Pons (tissue), 1 donor: ENCODE measurements around the gene JPT1.

Source experiments
- DNase-seq: peaks from one replicate; pipeline ENCODE4 v3.0.0-alpha.2; 2016; ENCODE audit warnings: low spot score

JPT1 gene

GRCh38 chr17:75103601-75104554 is 50.4 kb downstream of the JPT1 start:
- no peak for DNase-seq

GRCh38 chr17:75102385-75102821 is 51.9 kb downstream of the JPT1 start:
- no peak for DNase-seq

GRCh38 chr17:75099881-75100595 is 54.3 kb downstream of the JPT1 start:
- DNase-seq: no peak

GRCh38 chr17:75098861-75099260 is 55.5 kb downstream of the JPT1 start:
- no peak for DNase-seq

GRCh38 chr17:75097865-75098264 is 56.4 kb downstream of the JPT1 start:
- no peak for DNase-seq

- DNase-seq: peak; percentile 45
These were observed 58.2 kb downstream of the JPT1 start for GRCh38 chr17:75096082-75096625.

GRCh38 chr17:75094871-75095399 is 59.4 kb downstream of the JPT1 start:
- no peak for DNase-seq

GRCh38 chr17:75093548-75094158 is 60.7 kb downstream of the JPT1 start:
- no peak for DNase-seq

GRCh38 chr17:75091855-75092327 is 62.4 kb downstream of the JPT1 start:
- DNase-seq: no peak

GRCh38 chr17:75090871-75091854 is 63.1 kb downstream of the JPT1 start:
- no peak for DNase-seq

GRCh38 chr17:75088465-75089417 is 65.6 kb downstream of the JPT1 start:
- no peak for DNase-seq

- no peak for DNase-seq
These were observed 66.5 kb downstream of the JPT1 start, which contains the start of gene SLC16A5 for GRCh38 chr17:75087558-75088453. Gene SLC16A5 (plus strand): TSS chr17:75087954. CDS start chr17:75093637, 5,683 bp downstream.

- no peak for DNase-seq
These were observed 67.1 kb downstream of the JPT1 start for GRCh38 chr17:75087182-75087557.

- DNase-seq: no peak
These were observed 67.7 kb downstream of the JPT1 start for GRCh38 chr17:75086496-75087181.
